Tibial artery (tissue), 4 donors: ENCODE data around the gene BCO2.

Experiments
- DNase-seq, 2 donors: peaks; one replicate each; pipeline ENCODE4 v3.0.0-alpha.2; 2019
- H3K27ac ChIP-seq, 2 donors: fragments of 200-600 bp; sonication (generic) in 1 of 2; 1 replicate in 1 of 2; 2 replicates in 1 of 2; pipeline ENCODE4 v1.5.1; 2018 to 2019; ENCODE audit warnings: mild to moderate bottlenecking in 1 of 2
- H3K27me3 ChIP-seq, 2 donors: fragments of 200-600 bp; sonication (generic) in 1 of 2; one replicate each; pipeline versions ENCODE4 v1.5.1 to v1.6.0; 2016 to 2019
- H3K36me3 ChIP-seq, 3 donors: fragments of 200-600 bp; sonication (generic) in 2 of 3; one replicate each; pipeline ENCODE4 v1.5.1; 2016 to 2019; ENCODE audit warnings: mild to moderate bottlenecking in 2 of 3
- H3K4me1 ChIP-seq, 4 donors: fragments of 200-600 bp; sonication (generic) in 2 of 4; 1 replicate in 3 of 4; 2 replicates in 1 of 4; pipeline ENCODE4 v1.5.1; 2016 to 2019
- H3K4me3 ChIP-seq, 2 donors: fragments of 200-600 bp; sonication (generic) in 1 of 2; 1 replicate in 1 of 2; 2 replicates in 1 of 2; pipeline ENCODE4 v1.5.1; 2018 to 2019; ENCODE audit warnings: mild to moderate bottlenecking in 2 of 2
- H3K9me3 ChIP-seq, 3 donors: fragments of 200-600 bp; sonication (generic) in 1 of 3; one replicate each; pipeline ENCODE4 v1.5.1; 2016 to 2019
- CTCF ChIP-seq, 2 experiments: fragments of 200-600 bp in 1 of 2; fragments of 450-650 bp in 1 of 2; IDR thresholded peaks; one replicate each; pipeline ENCODE4 v1.5.1; 2017 to 2019; ENCODE audit warnings: antibody characterized with exemption in 2 of 2, mild to moderate bottlenecking in 1 of 2, moderate library complexity in 1 of 2
- intact Hi-C: fragments of 100-400 bp; cut with DNase I; formaldehyde crosslinking; loops from one replicate; pipeline ENCODE4 v1.15.0; 2023; ENCODE audit warnings: low total_unique reads

Gene BCO2

GRCh38 chr11:112267188-112267591 is 91.9 kb downstream of the BCO2 start:
- no peak for DNase-seq
- intact Hi-C loops: no loop called here
- TF ChIP-seq CTCF (IDR thresholded peaks at IDR 0.05): no peak
- Histone ChIP-seq H3K4me1 (no peaks in the 10 kb centered on the region), H3K9me3 (no peaks in the 10 kb centered on the region), H3K36me3 (no peaks in the 10 kb centered on the region), H3K27ac (no peak overlapping the region), H3K27me3 (no peaks in the 10 kb centered on the region), H3K4me3 (no peak overlapping the region)

GRCh38 chr11:112268406-112268805 is 93.1 kb downstream of the BCO2 start:
- intact Hi-C loops: no loop called here

More at GRCh38 chr11:112268406-112268805, 93.1 kb downstream of the BCO2 start:
- no peak overlapping the region for H3K27ac ChIP-seq
- H3K9me3 ChIP-seq: no peaks in the 10 kb centered on the region
- no peak for TF ChIP-seq CTCF (IDR thresholded peaks at IDR 0.05)
- H3K4me1 ChIP-seq: no peaks in the 10 kb centered on the region
- H3K36me3 ChIP-seq: no peaks in the 10 kb centered on the region
- H3K4me3 ChIP-seq: no peak overlapping the region
- DNase-seq: no peak
- no peaks in the 10 kb centered on the region for H3K27me3 ChIP-seq
